ENCODE data around the gene GABRB3. TPM values are rescaled to one million over a fixed set of nuclear protein-coding genes. Genes with fewer than 3 reads are reported as not detected.

The GABRB3 gene
- total RNA-seq, result not detected

DNA sequence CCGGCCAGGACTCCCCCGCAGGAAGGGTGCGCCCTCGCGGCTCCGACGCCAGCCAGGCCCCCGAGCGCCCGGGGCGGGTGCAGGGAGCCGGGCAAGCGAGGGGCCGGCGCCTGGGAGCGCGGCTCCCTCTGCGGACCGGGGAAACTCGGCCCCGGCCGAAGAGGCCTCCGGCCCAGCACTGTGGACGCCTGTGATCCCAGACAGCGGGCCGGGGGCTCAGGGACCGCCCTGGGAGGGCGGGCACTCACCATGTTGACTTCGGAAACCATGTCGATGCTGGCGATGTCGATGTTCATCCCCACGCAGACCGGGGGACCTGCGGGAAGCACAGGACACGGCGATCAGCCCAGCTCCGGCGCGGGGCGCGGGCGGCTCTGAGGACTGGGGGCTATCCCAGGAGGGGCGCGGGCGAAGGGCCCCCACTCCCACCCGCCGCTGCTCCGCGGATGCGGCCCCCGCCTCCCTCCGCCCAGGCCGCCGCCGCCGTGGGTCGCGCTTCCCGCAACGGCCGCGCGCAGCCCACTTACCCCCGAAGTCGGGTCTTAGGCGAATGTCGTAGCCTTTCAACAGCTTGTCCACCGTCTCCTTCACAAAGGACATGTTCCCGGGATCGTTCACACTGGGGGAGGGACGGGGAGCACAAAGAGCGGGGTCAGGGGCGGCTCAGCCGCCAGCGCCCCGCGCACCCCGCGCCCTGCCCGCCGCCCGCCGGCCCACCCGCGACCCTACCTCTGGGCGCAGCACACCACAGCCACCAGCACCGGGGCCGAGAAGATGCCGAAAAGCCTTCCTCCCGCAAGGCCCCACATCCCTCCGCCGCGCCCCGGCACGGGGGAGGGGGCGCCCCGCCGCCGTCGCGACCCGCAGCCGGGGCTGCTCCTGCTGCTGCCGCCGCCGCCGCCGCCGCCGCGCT is at the start of gene GABRB3:
GABRB3 (minus strand) TSS at position 913 of the 913 bp plus-strand sequence.
- peaks cover 0 to 7% of the 10 kb centered on the region in 2 donors for H3K9me3 Mint-ChIP-seq
- DNase-seq (ENCODE audit: low spot score in 2 of 2), result no peak
- ATAC-seq, result no peak
- peak within 1 kb of the TSS in 1 of 2 donors; percentile 33 for H3K27ac Mint-ChIP-seq
- H3K36me3 Mint-ChIP-seq, result peaks cover 0 to 22% of the 10 kb centered on the region in 2 donors

DNA sequence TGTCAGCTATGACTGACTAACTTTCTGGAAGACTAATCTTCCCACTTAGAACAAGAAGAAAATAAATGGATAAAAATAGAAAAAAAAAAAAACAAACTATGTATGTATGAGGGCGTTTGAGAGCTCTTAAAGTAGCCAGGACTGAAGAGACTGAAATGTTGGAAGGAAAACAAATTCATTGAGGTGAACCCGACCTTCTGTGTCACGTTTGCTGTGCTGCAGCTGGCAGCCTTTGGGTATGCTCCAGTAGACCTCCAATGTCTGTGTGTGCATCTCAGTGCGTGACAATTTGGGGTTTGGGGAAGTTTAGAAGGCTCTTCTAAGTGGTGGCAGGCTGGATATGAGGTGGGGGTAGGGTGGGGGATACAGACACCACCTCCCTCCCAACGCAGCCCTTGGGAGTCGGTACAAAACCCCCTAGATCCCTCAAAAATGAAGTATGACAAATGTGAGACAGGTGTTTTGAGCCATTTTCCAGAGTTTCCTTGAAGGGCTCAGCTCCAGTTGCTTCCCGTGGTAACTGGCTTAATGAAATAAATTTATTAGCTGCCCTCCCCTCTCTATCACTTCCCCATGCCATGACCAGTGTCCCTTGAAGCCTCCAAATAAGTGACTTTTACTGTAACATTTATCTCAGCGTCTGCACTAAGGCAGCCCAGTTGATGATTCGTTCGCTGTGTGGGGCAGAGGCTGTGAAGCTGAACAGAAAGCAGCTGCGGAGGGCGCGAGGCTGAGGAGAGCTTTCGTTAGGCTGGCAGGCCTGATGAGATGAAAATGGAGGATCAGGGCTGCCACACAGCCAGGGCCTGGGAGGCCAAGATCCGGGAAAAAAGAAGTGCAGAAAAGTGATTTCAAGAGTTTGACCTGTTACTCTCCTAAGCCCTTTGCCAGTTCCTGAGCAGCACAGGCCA is 34.9 kb upstream of the GABRB3 start:
- ATAC-seq, result no peak
- no peak for DNase-seq (ENCODE audit: low spot score in 2 of 2)
- Mint-ChIP-seq H3K9me3 (peaks cover 9 to 10% of the 10 kb centered on the region in 2 donors), H3K36me3 (peaks cover 0 to 5% of the 10 kb centered on the region in 2 donors), H3K27ac (no peak overlapping the region)

DNA sequence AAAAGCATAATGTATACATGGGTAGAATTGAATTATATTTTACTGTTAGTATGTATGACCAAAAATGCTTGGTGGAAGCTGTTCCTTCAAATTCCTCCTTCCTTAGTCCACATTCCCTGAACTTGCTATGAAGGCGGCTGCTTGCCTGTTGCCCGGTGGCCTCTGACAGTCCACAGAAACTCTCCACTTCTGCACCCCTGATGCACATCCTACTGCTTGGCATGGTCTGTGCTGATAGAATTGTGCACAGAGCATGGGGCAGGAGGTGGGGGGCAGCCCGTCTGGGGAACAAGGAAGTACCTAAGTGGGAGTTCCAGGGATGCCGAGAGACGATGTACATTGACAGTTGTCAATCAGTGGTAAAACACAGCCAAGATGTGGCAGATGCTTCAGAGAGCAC is 33.7 kb upstream of the GABRB3 start:
- DNase-seq (ENCODE audit: low spot score in 2 of 2) (no peak), ATAC-seq (no peak)
- H3K9me3 Mint-ChIP-seq, result peaks cover 5 to 9% of the 10 kb centered on the region in 2 donors
- H3K27ac Mint-ChIP-seq, result no peak overlapping the region
- H3K36me3 Mint-ChIP-seq, result no peaks in the 10 kb centered on the region

DNA sequence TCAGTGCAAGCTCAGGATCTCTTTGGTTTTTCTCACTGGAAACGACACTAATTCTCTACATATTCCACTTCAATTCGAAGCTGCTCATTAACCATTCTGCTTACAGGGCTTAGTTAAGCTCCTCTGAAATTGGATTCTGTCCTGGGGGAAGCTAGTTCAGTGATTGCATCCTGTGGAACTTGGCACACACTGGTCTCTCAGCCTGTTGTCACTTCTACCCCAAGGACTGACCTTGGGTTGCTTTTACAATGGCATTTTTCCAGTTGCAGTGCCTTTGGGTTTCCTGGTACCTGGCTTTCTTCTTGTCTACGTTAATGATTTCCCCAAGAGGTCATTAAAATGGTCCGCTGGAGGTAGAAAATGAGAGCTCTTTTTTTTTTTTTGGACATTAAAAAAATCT is 33.3 kb upstream of the GABRB3 start:
- DNase-seq (ENCODE audit: low spot score in 2 of 2) (no peak), ATAC-seq (no peak)
- peaks cover 5 to 9% of the 10 kb centered on the region in 2 donors for H3K9me3 Mint-ChIP-seq
- no peaks in the 10 kb centered on the region for H3K36me3 Mint-ChIP-seq
- H3K27ac Mint-ChIP-seq, result no peak overlapping the region

DNA sequence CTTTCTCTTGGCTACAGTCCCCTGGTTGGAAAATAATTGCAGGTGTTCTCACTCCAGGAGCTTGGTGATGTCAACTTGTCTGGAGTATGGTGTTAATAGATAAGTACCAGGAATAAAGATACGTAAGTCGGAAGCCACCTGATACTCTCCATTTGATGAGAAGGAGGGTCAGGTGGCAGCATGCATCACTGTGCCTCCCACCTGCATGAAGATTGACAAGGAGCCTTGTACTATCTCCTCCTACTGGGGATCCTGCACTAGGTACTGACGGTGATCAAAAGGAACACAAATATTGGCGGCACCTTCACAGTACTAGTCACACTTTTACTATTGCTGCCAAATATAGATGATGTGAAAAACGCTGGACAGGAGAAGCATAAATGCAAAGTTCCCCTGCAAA is 32.6 kb upstream of the GABRB3 start:
- Mint-ChIP-seq H3K27ac (no peak overlapping the region), H3K36me3 (no peaks in the 10 kb centered on the region), H3K9me3 (peaks cover 5 to 9% of the 10 kb centered on the region in 2 donors)
- no peak for DNase-seq (ENCODE audit: low spot score in 2 of 2)
- no peak for ATAC-seq

- no peaks in the 10 kb centered on the region for H3K36me3 Mint-ChIP-seq
- DNase-seq (ENCODE audit: low spot score in 2 of 2), result no peak
- peaks cover 5% of the 10 kb centered on the region in 2 donors for H3K9me3 Mint-ChIP-seq
- no peak for ATAC-seq
- no peak overlapping the region for H3K27ac Mint-ChIP-seq
Measured at GRCh38 chr15:26804063-26804804, 31.4 kb upstream of the GABRB3 start.

DNA sequence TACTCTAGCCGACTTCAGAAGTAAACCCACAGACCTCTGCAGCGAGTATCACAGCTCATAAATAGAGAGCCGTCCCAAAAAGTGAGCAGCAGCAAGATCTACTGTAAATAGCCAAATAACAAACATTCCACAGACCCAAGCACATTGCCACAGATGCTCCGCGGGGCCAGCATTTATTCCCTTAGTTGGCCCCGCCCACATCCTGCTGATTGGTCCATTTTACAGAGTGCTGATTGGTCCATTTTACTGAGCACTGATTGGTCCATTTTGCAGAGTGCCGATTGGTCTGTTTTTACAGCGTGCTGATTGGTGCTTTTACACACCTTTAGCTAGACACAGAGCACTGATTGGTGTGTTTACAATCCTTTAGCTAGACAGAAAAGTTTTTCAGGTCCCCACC is 17.3 kb upstream of the GABRB3 start:
- no peak for DNase-seq (ENCODE audit: low spot score in 2 of 2)
- peaks cover 13 to 20% of the 10 kb centered on the region in 2 donors for H3K9me3 Mint-ChIP-seq
- no peak overlapping the region for H3K27ac Mint-ChIP-seq
- ATAC-seq, result no peak
- peaks cover 0 to 13% of the 10 kb centered on the region in 2 donors for H3K36me3 Mint-ChIP-seq

GRCh38 chr15:26781816-26782215 is 8.9 kb upstream of the GABRB3 start:
- ATAC-seq, result no peak
- Mint-ChIP-seq H3K36me3 (peaks cover 0 to 6% of the 10 kb centered on the region in 2 donors), H3K27ac (no peak overlapping the region), H3K9me3 (peaks cover 10 to 13% of the 10 kb centered on the region in 2 donors)
- no peak for DNase-seq (ENCODE audit: low spot score in 2 of 2)

DNA sequence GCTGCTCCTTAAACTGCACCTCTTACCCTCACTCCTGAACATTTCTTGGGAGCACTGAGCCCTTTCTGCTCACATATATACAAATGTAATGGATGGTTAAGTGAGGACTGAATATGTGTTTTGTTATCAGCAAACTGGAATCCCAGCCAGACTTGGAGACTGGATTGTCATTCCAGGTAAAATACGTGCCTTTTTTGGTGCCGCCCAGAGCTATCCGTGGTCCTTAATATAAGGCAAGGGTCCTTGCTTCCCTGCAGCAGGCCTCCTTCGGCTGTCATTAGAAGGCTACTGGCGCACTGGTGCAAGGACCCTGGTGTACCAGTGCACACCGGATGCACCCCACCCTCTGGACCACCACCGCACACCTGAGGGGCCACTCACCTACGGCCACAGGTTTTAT is 1.1 kb upstream of the GABRB3 start:
- DNase-seq (ENCODE audit: low spot score in 2 of 2) (no peak), ATAC-seq (no peak)
- H3K9me3 Mint-ChIP-seq, result peaks cover under 1 to 7% of the 10 kb centered on the region in 2 donors
- H3K36me3 Mint-ChIP-seq, result peaks cover 0 to 22% of the 10 kb centered on the region in 2 donors
- peak overlapping the region in 1 of 2 donors; percentile 33 for H3K27ac Mint-ChIP-seq

DNA sequence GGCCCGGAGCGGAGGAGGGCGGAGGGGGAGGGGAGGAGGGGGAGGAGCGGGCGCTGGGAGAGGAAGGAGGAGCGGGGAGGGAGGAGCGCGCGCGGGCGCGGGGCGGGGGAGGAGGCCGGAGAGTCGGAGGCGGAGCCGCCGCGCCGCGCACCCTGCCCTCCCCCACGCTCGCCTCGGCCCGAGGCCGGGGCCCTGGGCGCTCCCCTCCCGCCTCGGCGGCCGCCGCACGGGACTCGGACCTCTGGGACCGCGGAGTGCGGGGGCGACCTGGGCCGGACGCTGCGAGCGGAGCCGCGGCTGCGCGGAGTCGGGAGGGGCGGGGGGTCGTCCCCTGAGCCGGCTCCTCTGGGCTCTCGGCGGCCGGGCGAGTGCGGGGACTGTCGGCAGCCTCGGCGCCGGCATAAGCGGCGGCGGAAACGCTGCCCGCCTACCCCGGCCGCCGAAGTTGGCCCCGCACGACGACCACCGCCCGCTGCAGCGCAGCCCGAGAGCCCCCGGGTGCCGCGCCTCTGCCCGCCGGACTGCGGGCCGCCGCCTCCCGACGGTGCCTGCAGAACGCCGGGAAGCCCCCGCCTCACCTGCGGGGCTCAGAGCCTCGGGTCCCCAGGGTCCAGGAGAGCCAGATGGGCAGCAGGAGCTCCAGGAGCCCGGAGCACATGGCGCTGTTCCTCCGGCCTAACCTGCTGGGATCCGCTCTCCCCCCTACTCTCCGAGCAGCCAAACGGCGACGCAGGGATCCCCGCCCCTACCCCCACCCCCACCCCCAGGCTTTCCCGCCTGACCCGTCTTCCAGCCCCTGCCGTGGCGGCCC is 406 bp upstream of the GABRB3 start:
- DNase-seq (ENCODE audit: low spot score in 2 of 2) (no peak), ATAC-seq (no peak)
- peak overlapping the region in 1 of 2 donors; percentile 33 for H3K27ac Mint-ChIP-seq
- peaks cover 0 to 7% of the 10 kb centered on the region in 2 donors for H3K9me3 Mint-ChIP-seq
- H3K36me3 Mint-ChIP-seq, result peaks cover 0 to 22% of the 10 kb centered on the region in 2 donors

- Mint-ChIP-seq H3K36me3 (peaks cover 0 to 22% of the 10 kb centered on the region in 2 donors), H3K9me3 (peaks cover 0 to 7% of the 10 kb centered on the region in 2 donors), H3K27ac (no peak overlapping the region)
- DNase-seq (ENCODE audit: low spot score in 2 of 2) (no peak), ATAC-seq (no peak)
Measured at GRCh38 chr15:26771578-26772153, 1.2 kb downstream of the GABRB3 start.

DNA sequence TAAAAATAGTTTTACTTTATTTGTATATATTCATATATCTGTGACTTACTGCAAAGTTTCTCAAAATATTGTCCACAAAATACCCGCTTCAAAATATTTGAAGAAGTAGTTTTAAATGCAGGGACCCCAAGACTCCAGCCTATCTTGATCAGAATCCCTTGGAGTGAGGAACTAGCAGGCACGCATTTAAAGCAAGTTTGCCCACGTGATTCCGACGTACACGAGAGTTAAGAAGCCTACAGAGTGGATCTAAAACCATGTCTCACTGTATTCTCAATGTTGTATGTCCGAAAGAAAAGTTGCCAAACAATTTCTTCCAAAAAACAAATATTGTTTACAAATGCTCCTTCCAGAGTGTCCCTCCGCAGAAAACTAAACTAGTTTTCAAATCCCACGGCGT is 1.7 kb downstream of the GABRB3 start:
- peaks cover 0 to 22% of the 10 kb centered on the region in 2 donors for H3K36me3 Mint-ChIP-seq
- H3K27ac Mint-ChIP-seq, result no peak overlapping the region
- peaks cover 0 to 7% of the 10 kb centered on the region in 2 donors for H3K9me3 Mint-ChIP-seq

DNA sequence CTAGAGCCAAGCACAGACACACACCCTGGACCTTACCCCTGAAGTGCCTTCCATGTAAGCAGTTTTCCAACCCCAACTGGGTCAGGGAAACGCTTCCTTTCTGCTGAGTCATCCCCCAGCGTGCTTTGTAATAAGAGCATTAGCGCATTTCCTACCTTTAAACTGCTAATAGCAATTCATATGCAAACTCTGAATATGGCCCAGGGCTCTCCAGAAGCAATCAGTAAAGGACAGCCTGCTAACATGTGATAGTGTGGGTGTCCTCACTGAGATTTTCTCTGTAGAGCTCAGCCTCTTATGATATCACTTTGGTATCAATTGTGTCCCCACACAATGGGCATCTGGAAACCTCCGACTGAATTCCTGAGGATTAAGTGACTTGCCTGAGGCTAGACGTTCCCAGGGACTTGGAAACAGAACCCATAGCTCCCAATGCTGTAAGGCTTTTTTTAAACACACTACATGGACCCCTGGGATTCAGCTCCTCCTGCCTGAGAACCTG is 5.6 kb downstream of the GABRB3 start:
- H3K27ac Mint-ChIP-seq, result no peak overlapping the region
- no peak for DNase-seq (ENCODE audit: low spot score in 2 of 2)
- ATAC-seq, result no peak
- peaks cover 7 to 18% of the 10 kb centered on the region in 2 donors for H3K9me3 Mint-ChIP-seq
- H3K36me3 Mint-ChIP-seq, result peaks cover 0 to 6% of the 10 kb centered on the region in 2 donors

More for the DNA sequence above, 1.7 kb downstream of the GABRB3 start:
- DNase-seq (ENCODE audit: low spot score in 2 of 2) (no peak), ATAC-seq (no peak)

- no peak overlapping the region for H3K27ac Mint-ChIP-seq
- no peak for ATAC-seq
- H3K9me3 Mint-ChIP-seq, result peaks cover 7 to 18% of the 10 kb centered on the region in 2 donors
- peaks cover 0 to under 1% of the 10 kb centered on the region in 2 donors for H3K36me3 Mint-ChIP-seq
- DNase-seq (ENCODE audit: low spot score in 2 of 2), result no peak
Measured at GRCh38 chr15:26766262-26766661, 6.6 kb downstream of the GABRB3 start.

DNA sequence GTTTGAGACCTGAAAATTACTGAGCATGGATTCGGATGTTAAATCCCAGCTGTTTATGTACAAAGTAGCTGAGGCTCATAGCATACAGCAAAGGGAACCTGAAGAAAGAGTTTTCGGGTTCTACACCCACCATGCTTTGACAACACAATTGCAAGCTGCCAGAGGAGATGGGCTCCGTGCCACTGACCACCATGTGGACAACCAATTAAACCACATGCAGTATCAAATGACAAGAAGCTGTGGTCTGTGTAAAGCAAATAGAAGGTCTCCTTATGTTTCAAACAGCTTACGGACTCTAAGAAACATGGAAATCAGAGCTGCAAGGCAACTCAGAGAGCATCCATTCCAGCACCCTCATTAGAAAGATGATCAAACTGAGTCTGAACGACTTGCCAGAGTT is 12.9 kb downstream of the GABRB3 start:
- peaks cover 0 to 9% of the 10 kb centered on the region in 2 donors for H3K9me3 Mint-ChIP-seq
- H3K36me3 Mint-ChIP-seq, result peaks cover 0 to 4% of the 10 kb centered on the region in 2 donors
- H3K27ac Mint-ChIP-seq, result no peak overlapping the region
- ATAC-seq, result no peak
- no peak for DNase-seq (ENCODE audit: low spot score in 2 of 2)
